ENCODE data around the gene MMP8.

Gene MMP8

GRCh38 chr11:102719620-102720277, 5.0 kb downstream of the MMP8 start:
- H3K4me1 ChIP-seq (ENCODE audit: control insufficient read depth, insufficient read depth, low read length) = no peaks in the 10 kb centered on the region
- no peaks in the 10 kb centered on the region for H3K36me3 ChIP-seq (ENCODE audit: control insufficient read depth in 2 of 2, insufficient read depth in 1 of 2, low read length in 2 of 2)
- POLR2A ChIA-PET = no interaction called here
- CTCF ChIA-PET = no interaction called here
- H3K9me3 ChIP-seq (ENCODE audit: control insufficient read depth, insufficient read depth, low read depth, low read length) = no peaks in the 10 kb centered on the region
- TF ChIP-seq ZNF645 (tag by site-specific recombination; IDR thresholded peaks at IDR 0.05) (no peak), IKZF3 (tag by site-specific recombination; IDR thresholded peaks at IDR 0.05) (no peak), ZBTB7A (tag by site-specific recombination; IDR thresholded peaks at IDR 0.05; ENCODE audit: low read depth) (no peak), ZNF169 (tag by site-specific recombination; IDR thresholded peaks at IDR 0.05) (no peak), ZNF48 (tag by site-specific recombination; IDR thresholded peaks at IDR 0.05) (no peak), ZFP37 (tag by site-specific recombination; IDR thresholded peaks at IDR 0.05) (no peak), ZNF837 (tag by site-specific recombination; IDR thresholded peaks at IDR 0.05) (no peak), ZNF776 (tag by site-specific recombination; IDR thresholded peaks at IDR 0.05; ENCODE audit: borderline replicate concordance) (no peak), ZNF157 (tag by site-specific recombination; IDR thresholded peaks at IDR 0.05) (no peak), ZNF548 (tag by site-specific recombination; IDR thresholded peaks at IDR 0.05) (no peak)
- TF ChIP-seq, protein P1, sequence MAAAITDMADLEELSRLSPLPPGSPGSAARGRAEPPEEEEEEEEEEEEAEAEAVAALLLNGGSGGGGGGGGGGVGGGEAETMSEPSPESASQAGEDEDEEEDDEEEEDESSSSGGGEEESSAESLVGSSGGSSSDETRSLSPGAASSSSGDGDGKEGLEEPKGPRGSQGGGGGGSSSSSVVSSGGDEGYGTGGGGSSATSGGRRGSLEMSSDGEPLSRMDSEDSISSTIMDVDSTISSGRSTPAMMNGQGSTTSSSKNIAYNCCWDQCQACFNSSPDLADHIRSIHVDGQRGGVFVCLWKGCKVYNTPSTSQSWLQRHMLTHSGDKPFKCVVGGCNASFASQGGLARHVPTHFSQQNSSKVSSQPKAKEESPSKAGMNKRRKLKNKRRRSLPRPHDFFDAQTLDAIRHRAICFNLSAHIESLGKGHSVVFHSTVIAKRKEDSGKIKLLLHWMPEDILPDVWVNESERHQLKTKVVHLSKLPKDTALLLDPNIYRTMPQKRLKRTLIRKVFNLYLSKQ (tag by site-specific recombination; IDR thresholded peaks at IDR 0.05; ENCODE audit: borderline replicate concordance) = no peak
- no peak overlapping the region for H3K4me3 ChIP-seq (ENCODE audit: low read depth, low read length)
- H3K27ac ChIP-seq (ENCODE audit: extremely low read depth, low read depth, low read length) = no peak overlapping the region

DNA sequence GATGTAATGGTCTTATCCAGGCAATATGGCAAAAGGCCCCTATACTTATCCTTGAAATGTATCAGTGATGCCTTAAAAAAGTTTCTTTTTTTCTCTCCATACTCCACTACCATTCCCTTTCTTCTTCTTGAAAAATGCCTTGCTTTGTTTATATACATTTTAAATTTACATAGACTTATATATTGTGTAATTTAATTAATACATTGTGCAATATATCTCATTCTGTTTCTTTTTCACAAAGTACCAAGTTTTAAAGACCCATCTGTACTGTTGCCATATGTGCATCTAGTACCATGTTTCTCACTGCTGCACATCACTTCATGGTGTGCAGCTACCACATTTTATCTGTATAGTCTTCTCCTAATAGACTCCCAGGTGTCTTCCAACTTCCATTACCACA, 7.5 kb downstream of the MMP8 start:
- H3K4me1 ChIP-seq (ENCODE audit: control insufficient read depth, insufficient read depth, low read length) = no peaks in the 10 kb centered on the region
- POLR2A ChIA-PET = no interaction called here
- no peaks in the 10 kb centered on the region for H3K9me3 ChIP-seq (ENCODE audit: control insufficient read depth, insufficient read depth, low read depth, low read length)
- no peak overlapping the region for H3K27ac ChIP-seq (ENCODE audit: extremely low read depth, low read depth, low read length)
- no peaks in the 10 kb centered on the region for H3K36me3 ChIP-seq (ENCODE audit: control insufficient read depth in 2 of 2, insufficient read depth in 1 of 2, low read length in 2 of 2)
- TF ChIP-seq REPIN1 (tag by site-specific recombination; IDR thresholded peaks at IDR 0.05; ENCODE audit: low read depth) (no peak), ZNF23 (tag by site-specific recombination; IDR thresholded peaks at IDR 0.05; ENCODE audit: borderline replicate concordance) (no peak), ZNF548 (tag by site-specific recombination; IDR thresholded peaks at IDR 0.05) (no peak), ZNF37A (tag by site-specific recombination; IDR thresholded peaks at IDR 0.05) (no peak), ZNF26 (tag by site-specific recombination; IDR thresholded peaks at IDR 0.05) (no peak), ZNF549 (tag by site-specific recombination; IDR thresholded peaks at IDR 0.05) (no peak), ZNF776 (tag by site-specific recombination; IDR thresholded peaks at IDR 0.05; ENCODE audit: borderline replicate concordance) (no peak), ZBTB6 (tag by site-specific recombination; IDR thresholded peaks at IDR 0.05) (no peak), ZNF501 (tag by site-specific recombination; IDR thresholded peaks at IDR 0.05) (no peak), ZNF654 (tag by site-specific recombination; IDR thresholded peaks at IDR 0.05; ENCODE audit: low read depth) (no peak), ZNF426 (tag by site-specific recombination; IDR thresholded peaks at IDR 0.05) (no peak), ZBTB17 (tag by site-specific recombination; IDR thresholded peaks at IDR 0.05) (no peak), ZXDB (tag by site-specific recombination; IDR thresholded peaks at IDR 0.05) (no peak), IKZF3 (tag by site-specific recombination; IDR thresholded peaks at IDR 0.05) (no peak)
- TF ChIP-seq, protein P2, sequence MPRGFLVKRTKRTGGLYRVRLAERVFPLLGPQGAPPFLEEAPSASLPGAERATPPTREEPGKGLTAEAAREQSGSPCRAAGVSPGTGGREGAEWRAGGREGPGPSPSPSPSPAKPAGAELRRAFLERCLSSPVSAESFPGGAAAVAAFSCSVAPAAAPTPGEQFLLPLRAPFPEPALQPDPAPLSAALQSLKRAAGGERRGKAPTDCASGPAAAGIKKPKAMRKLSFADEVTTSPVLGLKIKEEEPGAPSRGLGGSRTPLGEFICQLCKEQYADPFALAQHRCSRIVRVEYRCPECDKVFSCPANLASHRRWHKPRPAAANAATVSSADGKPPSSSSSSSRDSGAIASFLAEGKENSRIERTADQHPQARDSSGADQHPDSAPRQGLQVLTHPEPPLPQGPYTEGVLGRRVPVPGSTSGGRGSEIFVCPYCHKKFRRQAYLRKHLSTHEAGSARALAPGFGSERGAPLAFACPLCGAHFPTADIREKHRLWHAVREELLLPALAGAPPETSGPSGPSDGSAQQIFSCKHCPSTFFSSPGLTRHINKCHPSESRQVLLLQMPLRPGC (tag by site-specific recombination; IDR thresholded peaks at IDR 0.05) = no peak
- no peak overlapping the region for H3K4me3 ChIP-seq (ENCODE audit: low read depth, low read length)
- CTCF ChIA-PET = interaction anchor here (0.7 kb wide), 1 partner anchor 10 kb away, joined by 4 read pairs; no protein-coding TSS in a partner anchor

Data from HEK293 (cell line).